GM18868 (cell line): ENCODE data around the gene UGT1A3.

Experiments used
- ATAC-seq: cut with Tn5 transposase; IDR thresholded peaks from one replicate; pipeline ENCODE4 v1.9.1; 2021; ENCODE audit warnings: mild to moderate bottlenecking, moderate library complexity; ENCODE audit not compliant: unreplicated experiment

Gene UGT1A3

GRCh38 chr2:233756429-233757081 is 27.7 kb downstream of the UGT1A3 start:
- no peak for ATAC-seq

GRCh38 chr2:233758141-233758540 is 29.3 kb downstream of the UGT1A3 start:
- ATAC-seq = no peak

- no peak for ATAC-seq
Observed at GRCh38 chr2:233758849-233759248, 30.0 kb downstream of the UGT1A3 start.

GRCh38 chr2:233760043-233760442 is 31.2 kb downstream of the UGT1A3 start, which contains the start of gene UGT1A1:
Gene UGT1A1, plus strand, starts transcription at chr2:233760270. Its CDS starts 18 bp downstream, at chr2:233760288.
- no peak for ATAC-seq

GRCh38 chr2:233761040-233761769 is 32.4 kb downstream of the UGT1A3 start:
- ATAC-seq = no peak

GRCh38 chr2:233764264-233764663 is 35.4 kb downstream of the UGT1A3 start:
- ATAC-seq = no peak

- no peak for ATAC-seq
Observed at GRCh38 chr2:233764761-233765160, 35.9 kb downstream of the UGT1A3 start.

- no peak for ATAC-seq
Observed at GRCh38 chr2:233766416-233766815, 37.6 kb downstream of the UGT1A3 start.

- no peak for ATAC-seq
Observed at GRCh38 chr2:233768076-233768475, 39.2 kb downstream of the UGT1A3 start.

GRCh38 chr2:233769260-233769659 is 40.4 kb downstream of the UGT1A3 start:
- no peak for ATAC-seq

- no peak for ATAC-seq
Observed at GRCh38 chr2:233772153-233772552, 43.3 kb downstream of the UGT1A3 start.

GRCh38 chr2:233772583-233772982 is 43.7 kb downstream of the UGT1A3 start:
- no peak for ATAC-seq

- ATAC-seq = no peak
Observed at GRCh38 chr2:233773854-233774253, 45.0 kb downstream of the UGT1A3 start.

- ATAC-seq = no peak
Observed at GRCh38 chr2:233775414-233775813, 46.6 kb downstream of the UGT1A3 start.

GRCh38 chr2:233778030-233778429 is 49.2 kb downstream of the UGT1A3 start, which contains the start of gene MROH2A:
Gene MROH2A, plus strand, starts transcription at chr2:233778330. Its CDS starts 1,029 bp downstream, at chr2:233779359.
- no peak for ATAC-seq

GRCh38 chr2:233779722-233780121 is 50.9 kb downstream of the UGT1A3 start:
- ATAC-seq = no peak

- ATAC-seq = no peak
Observed at GRCh38 chr2:233780771-233781170, 51.9 kb downstream of the UGT1A3 start.

GRCh38 chr2:233789554-233789953 is 60.7 kb downstream of the UGT1A3 start:
- no peak for ATAC-seq

GRCh38 chr2:233791151-233791882 is 62.5 kb downstream of the UGT1A3 start:
- no peak for ATAC-seq

GRCh38 chr2:233791883-233792329 is 63.1 kb downstream of the UGT1A3 start:
- ATAC-seq = no peak

- ATAC-seq = no peak
Observed at GRCh38 chr2:233792720-233793119, 63.9 kb downstream of the UGT1A3 start.
